ENCODE data around the gene LMO3. TPM values are rescaled to one million over a fixed set of nuclear protein-coding genes. Genes with fewer than 3 reads are reported as not detected.

LMO3 gene
- total RNA-seq, 1 donor from 2014 or later, result 2.6 TPM

GRCh38 chr12:16586350-16587109 lies 19.4 kb downstream of the LMO3 start:
- Histone ChIP-seq H3K27me3 (ENCODE audit: control insufficient read depth in 3 of 3, insufficient read depth in 3 of 3, low read length in 3 of 3) (no peaks in the 10 kb centered on the region), H3K27ac (ENCODE audit: low read depth, low read length) (no peak overlapping the region)

GRCh38 chr12:16585781-16586180 lies 20.2 kb downstream of the LMO3 start:
- Histone ChIP-seq H3K9ac (ENCODE audit: low read depth in 1 of 3, low read length in 3 of 3) (no peak overlapping the region), H3K4me3 (ENCODE audit: low read length in 3 of 3) (no peak overlapping the region), H3K36me3 (ENCODE audit: control insufficient read depth in 3 of 3, insufficient read depth in 3 of 3, low read length in 3 of 3) (no peaks in the 10 kb centered on the region), H3K27ac (ENCODE audit: low read depth, low read length) (no peak overlapping the region), H3K27me3 (ENCODE audit: control insufficient read depth in 3 of 3, insufficient read depth in 3 of 3, low read length in 3 of 3) (no peaks in the 10 kb centered on the region), H3K9me3 (ENCODE audit: control insufficient read depth in 3 of 3, low read length in 3 of 3) (no peaks in the 10 kb centered on the region), H3K4me1 (ENCODE audit: control insufficient read depth in 3 of 3, insufficient read depth in 3 of 3, low read length in 3 of 3) (no peaks in the 10 kb centered on the region)

More at GRCh38 chr12:16586350-16587109, 19.4 kb downstream of the LMO3 start:
- Histone ChIP-seq H3K4me3 (ENCODE audit: low read length in 3 of 3) (no peak overlapping the region), H3K9ac (ENCODE audit: low read depth in 1 of 3, low read length in 3 of 3) (no peak overlapping the region), H3K9me3 (ENCODE audit: control insufficient read depth in 3 of 3, low read length in 3 of 3) (no peaks in the 10 kb centered on the region), H3K36me3 (ENCODE audit: control insufficient read depth in 3 of 3, insufficient read depth in 3 of 3, low read length in 3 of 3) (no peaks in the 10 kb centered on the region), H3K4me1 (ENCODE audit: control insufficient read depth in 3 of 3, insufficient read depth in 3 of 3, low read length in 3 of 3) (no peaks in the 10 kb centered on the region)

- no peaks in the 10 kb centered on the region for H3K36me3 ChIP-seq (ENCODE audit: control insufficient read depth in 3 of 3, insufficient read depth in 3 of 3, low read length in 3 of 3)
- no peak overlapping the region for H3K9ac ChIP-seq (ENCODE audit: low read depth in 1 of 3, low read length in 3 of 3)
- H3K27me3 ChIP-seq (ENCODE audit: control insufficient read depth in 3 of 3, insufficient read depth in 3 of 3, low read length in 3 of 3), result no peaks in the 10 kb centered on the region
- H3K9me3 ChIP-seq (ENCODE audit: control insufficient read depth in 3 of 3, low read length in 3 of 3), result no peaks in the 10 kb centered on the region
- no peaks in the 10 kb centered on the region for H3K4me1 ChIP-seq (ENCODE audit: control insufficient read depth in 3 of 3, insufficient read depth in 3 of 3, low read length in 3 of 3)
- H3K27ac ChIP-seq (ENCODE audit: low read depth, low read length), result no peak overlapping the region
- H3K4me3 ChIP-seq (ENCODE audit: low read length in 3 of 3), result no peak overlapping the region
Observed at GRCh38 chr12:16583969-16584745, 21.8 kb downstream of the LMO3 start.

GRCh38 chr12:16581416-16581815 lies 24.5 kb downstream of the LMO3 start:
- Histone ChIP-seq H3K4me3 (ENCODE audit: low read length in 3 of 3) (no peak overlapping the region), H3K4me1 (ENCODE audit: control insufficient read depth in 3 of 3, insufficient read depth in 3 of 3, low read length in 3 of 3) (no peaks in the 10 kb centered on the region), H3K27me3 (ENCODE audit: control insufficient read depth in 3 of 3, insufficient read depth in 3 of 3, low read length in 3 of 3) (no peaks in the 10 kb centered on the region), H3K36me3 (ENCODE audit: control insufficient read depth in 3 of 3, insufficient read depth in 3 of 3, low read length in 3 of 3) (no peaks in the 10 kb centered on the region), H3K9me3 (ENCODE audit: control insufficient read depth in 3 of 3, low read length in 3 of 3) (no peaks in the 10 kb centered on the region), H3K27ac (ENCODE audit: low read depth, low read length) (no peak overlapping the region), H3K9ac (ENCODE audit: low read depth in 1 of 3, low read length in 3 of 3) (no peak overlapping the region)

- H3K9ac ChIP-seq (ENCODE audit: low read depth in 1 of 3, low read length in 3 of 3), result no peak overlapping the region
- no peaks in the 10 kb centered on the region for H3K36me3 ChIP-seq (ENCODE audit: control insufficient read depth in 3 of 3, insufficient read depth in 3 of 3, low read length in 3 of 3)
- no peaks in the 10 kb centered on the region for H3K27me3 ChIP-seq (ENCODE audit: control insufficient read depth in 3 of 3, insufficient read depth in 3 of 3, low read length in 3 of 3)
- no peaks in the 10 kb centered on the region for H3K4me1 ChIP-seq (ENCODE audit: control insufficient read depth in 3 of 3, insufficient read depth in 3 of 3, low read length in 3 of 3)
- no peak overlapping the region for H3K4me3 ChIP-seq (ENCODE audit: low read length in 3 of 3)
- no peaks in the 10 kb centered on the region for H3K9me3 ChIP-seq (ENCODE audit: control insufficient read depth in 3 of 3, low read length in 3 of 3)
- H3K27ac ChIP-seq (ENCODE audit: low read depth, low read length), result no peak overlapping the region
Observed at GRCh38 chr12:16579041-16579440, 26.9 kb downstream of the LMO3 start.

- no peak overlapping the region for H3K27ac ChIP-seq (ENCODE audit: low read depth, low read length)
- no peaks in the 10 kb centered on the region for H3K4me1 ChIP-seq (ENCODE audit: control insufficient read depth in 3 of 3, insufficient read depth in 3 of 3, low read length in 3 of 3)
- no peak overlapping the region for H3K4me3 ChIP-seq (ENCODE audit: low read length in 3 of 3)
- H3K27me3 ChIP-seq (ENCODE audit: control insufficient read depth in 3 of 3, insufficient read depth in 3 of 3, low read length in 3 of 3), result no peaks in the 10 kb centered on the region
- H3K9me3 ChIP-seq (ENCODE audit: control insufficient read depth in 3 of 3, low read length in 3 of 3), result no peaks in the 10 kb centered on the region
- no peaks in the 10 kb centered on the region for H3K36me3 ChIP-seq (ENCODE audit: control insufficient read depth in 3 of 3, insufficient read depth in 3 of 3, low read length in 3 of 3)
- no peak overlapping the region for H3K9ac ChIP-seq (ENCODE audit: low read depth in 1 of 3, low read length in 3 of 3)
Observed at GRCh38 chr12:16573398-16574077, 32.4 kb downstream of the LMO3 start.

- H3K9me3 ChIP-seq (ENCODE audit: control insufficient read depth in 3 of 3, low read length in 3 of 3), result no peaks in the 10 kb centered on the region
- H3K4me1 ChIP-seq (ENCODE audit: control insufficient read depth in 3 of 3, insufficient read depth in 3 of 3, low read length in 3 of 3), result no peaks in the 10 kb centered on the region
- H3K27me3 ChIP-seq (ENCODE audit: control insufficient read depth in 3 of 3, insufficient read depth in 3 of 3, low read length in 3 of 3), result no peaks in the 10 kb centered on the region
- H3K27ac ChIP-seq (ENCODE audit: low read depth, low read length), result no peak overlapping the region
- no peak overlapping the region for H3K9ac ChIP-seq (ENCODE audit: low read depth in 1 of 3, low read length in 3 of 3)
- H3K36me3 ChIP-seq (ENCODE audit: control insufficient read depth in 3 of 3, insufficient read depth in 3 of 3, low read length in 3 of 3), result no peaks in the 10 kb centered on the region
- no peak overlapping the region for H3K4me3 ChIP-seq (ENCODE audit: low read length in 3 of 3)
Observed at GRCh38 chr12:16568873-16569272, 37.1 kb downstream of the LMO3 start.

GRCh38 chr12:16564675-16565074 lies 41.3 kb downstream of the LMO3 start:
- Histone ChIP-seq H3K36me3 (ENCODE audit: control insufficient read depth in 3 of 3, insufficient read depth in 3 of 3, low read length in 3 of 3) (no peaks in the 10 kb centered on the region), H3K4me3 (ENCODE audit: low read length in 3 of 3) (no peak overlapping the region), H3K27ac (ENCODE audit: low read depth, low read length) (no peak overlapping the region), H3K9me3 (ENCODE audit: control insufficient read depth in 3 of 3, low read length in 3 of 3) (no peaks in the 10 kb centered on the region), H3K4me1 (ENCODE audit: control insufficient read depth in 3 of 3, insufficient read depth in 3 of 3, low read length in 3 of 3) (no peaks in the 10 kb centered on the region), H3K9ac (ENCODE audit: low read depth in 1 of 3, low read length in 3 of 3) (no peak overlapping the region), H3K27me3 (ENCODE audit: control insufficient read depth in 3 of 3, insufficient read depth in 3 of 3, low read length in 3 of 3) (no peaks in the 10 kb centered on the region)

- H3K4me3 ChIP-seq (ENCODE audit: low read length in 3 of 3), result no peak overlapping the region
- H3K9me3 ChIP-seq (ENCODE audit: control insufficient read depth in 3 of 3, low read length in 3 of 3), result no peaks in the 10 kb centered on the region
- no peaks in the 10 kb centered on the region for H3K36me3 ChIP-seq (ENCODE audit: control insufficient read depth in 3 of 3, insufficient read depth in 3 of 3, low read length in 3 of 3)
- H3K27ac ChIP-seq (ENCODE audit: low read depth, low read length), result no peak overlapping the region
- H3K9ac ChIP-seq (ENCODE audit: low read depth in 1 of 3, low read length in 3 of 3), result no peak overlapping the region
- no peaks in the 10 kb centered on the region for H3K4me1 ChIP-seq (ENCODE audit: control insufficient read depth in 3 of 3, insufficient read depth in 3 of 3, low read length in 3 of 3)
- H3K27me3 ChIP-seq (ENCODE audit: control insufficient read depth in 3 of 3, insufficient read depth in 3 of 3, low read length in 3 of 3), result no peaks in the 10 kb centered on the region
Observed at GRCh38 chr12:16563504-16563903, 42.5 kb downstream of the LMO3 start.

- Histone ChIP-seq H3K9me3 (ENCODE audit: control insufficient read depth in 3 of 3, low read length in 3 of 3) (no peaks in the 10 kb centered on the region), H3K27ac (ENCODE audit: low read depth, low read length) (no peak overlapping the region), H3K36me3 (ENCODE audit: control insufficient read depth in 3 of 3, insufficient read depth in 3 of 3, low read length in 3 of 3) (no peaks in the 10 kb centered on the region), H3K27me3 (ENCODE audit: control insufficient read depth in 3 of 3, insufficient read depth in 3 of 3, low read length in 3 of 3) (no peaks in the 10 kb centered on the region), H3K4me3 (ENCODE audit: low read length in 3 of 3) (no peak overlapping the region), H3K9ac (ENCODE audit: low read depth in 1 of 3, low read length in 3 of 3) (no peak overlapping the region), H3K4me1 (ENCODE audit: control insufficient read depth in 3 of 3, insufficient read depth in 3 of 3, low read length in 3 of 3) (no peaks in the 10 kb centered on the region)
Observed at GRCh38 chr12:16562921-16563320, 43.0 kb downstream of the LMO3 start.
